Stimulated activated CD4-positive, alpha-beta T cell treated with anti-CD3 and anti-CD28 coated beads, Interleukin-2, amount 100 ng/mL, for 4 hours (primary cell): ENCODE measurements around the gene IGSF5.
"Not testable (repeated sequence)": the region's sequence is repeated elsewhere in the genome, so short reads cannot be mapped to it uniquely, and the experiment has no call there.

Source experiments
- DNase-seq: peaks from one replicate; pipeline ENCODE4 v3.0.0-alpha.2; 2020; ENCODE audit warnings: low read depth

Gene IGSF5

GRCh38 chr21:39739531-39739930 lies 5.5 kb upstream of the IGSF5 start:
- DNase-seq: not testable (repeated sequence)

- not testable (repeated sequence) for DNase-seq
These were observed 2.4 kb upstream of the IGSF5 start for GRCh38 chr21:39742561-39742960.

- not testable (repeated sequence) for DNase-seq
These were observed 349 bp downstream of the IGSF5 start for GRCh38 chr21:39745332-39745731.

GRCh38 chr21:39750670-39751069 lies 5.7 kb downstream of the IGSF5 start:
- DNase-seq: no peak

GRCh38 chr21:39754811-39755210 lies 9.8 kb downstream of the IGSF5 start:
- DNase-seq: no peak

GRCh38 chr21:39756285-39756684 lies 11.3 kb downstream of the IGSF5 start:
- DNase-seq: no peak

- no peak for DNase-seq
These were observed 18.4 kb downstream of the IGSF5 start for GRCh38 chr21:39763272-39763970.

GRCh38 chr21:39774227-39774626 lies 29.2 kb downstream of the IGSF5 start:
- DNase-seq: no peak

- no peak for DNase-seq
These were observed 30.8 kb downstream of the IGSF5 start for GRCh38 chr21:39775816-39776215.

GRCh38 chr21:39776589-39776988 lies 31.6 kb downstream of the IGSF5 start:
- DNase-seq: no peak

GRCh38 chr21:39781331-39781730 lies 36.3 kb downstream of the IGSF5 start:
- DNase-seq: no peak

GRCh38 chr21:39788383-39788782 lies 43.4 kb downstream of the IGSF5 start:
- DNase-seq: no peak

GRCh38 chr21:39796466-39796865 lies 51.5 kb downstream of the IGSF5 start:
- no peak for DNase-seq

GRCh38 chr21:39799178-39799577 lies 54.2 kb downstream of the IGSF5 start:
- no peak for DNase-seq

GRCh38 chr21:39800311-39800710 lies 55.3 kb downstream of the IGSF5 start:
- no peak for DNase-seq

GRCh38 chr21:39802217-39802616 lies 57.2 kb downstream of the IGSF5 start:
- DNase-seq: no peak

- no peak for DNase-seq
These were observed 58.4 kb downstream of the IGSF5 start for GRCh38 chr21:39803393-39803792.

- DNase-seq: no peak
These were observed 59.3 kb downstream of the IGSF5 start for GRCh38 chr21:39804240-39804639.

- DNase-seq: no peak
These were observed 61.0 kb downstream of the IGSF5 start for GRCh38 chr21:39805983-39806382.

- no peak for DNase-seq
These were observed 62.8 kb downstream of the IGSF5 start for GRCh38 chr21:39807738-39808137.

- DNase-seq: no peak
These were observed 65.0 kb downstream of the IGSF5 start for GRCh38 chr21:39809936-39810335.

- DNase-seq: no peak
These were observed 68.0 kb downstream of the IGSF5 start for GRCh38 chr21:39812983-39813382.

- DNase-seq: no peak
These were observed 73.6 kb downstream of the IGSF5 start for GRCh38 chr21:39818557-39818956.

GRCh38 chr21:39822042-39822441 lies 77.1 kb downstream of the IGSF5 start:
- no peak for DNase-seq
